GM21390 (cell line): ENCODE results near the gene GMPPA.

Source experiments
- ATAC-seq: cut with Tn5 transposase; IDR thresholded peaks from one replicate; pipeline ENCODE4 v1.9.1; 2021; ENCODE audit not compliant: unreplicated experiment

Gene GMPPA

DNA sequence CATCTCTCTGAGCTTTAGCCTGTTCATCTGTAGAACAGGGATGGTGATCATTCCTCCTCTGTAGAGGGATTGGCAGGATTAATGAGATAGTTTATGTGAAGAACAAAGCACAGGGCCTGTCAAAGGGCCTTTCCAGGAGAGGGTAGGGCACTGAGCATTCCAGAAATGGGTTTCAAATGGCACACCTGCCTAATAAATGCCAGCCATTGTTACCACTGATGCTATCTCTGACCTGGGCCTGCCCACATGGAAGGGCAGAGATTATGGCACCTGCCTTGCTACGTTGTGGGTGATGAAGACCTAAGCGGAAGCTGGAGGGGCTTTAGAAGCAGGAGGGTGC lies 31.0 kb upstream of the GMPPA start:
- ATAC-seq = no peak

DNA sequence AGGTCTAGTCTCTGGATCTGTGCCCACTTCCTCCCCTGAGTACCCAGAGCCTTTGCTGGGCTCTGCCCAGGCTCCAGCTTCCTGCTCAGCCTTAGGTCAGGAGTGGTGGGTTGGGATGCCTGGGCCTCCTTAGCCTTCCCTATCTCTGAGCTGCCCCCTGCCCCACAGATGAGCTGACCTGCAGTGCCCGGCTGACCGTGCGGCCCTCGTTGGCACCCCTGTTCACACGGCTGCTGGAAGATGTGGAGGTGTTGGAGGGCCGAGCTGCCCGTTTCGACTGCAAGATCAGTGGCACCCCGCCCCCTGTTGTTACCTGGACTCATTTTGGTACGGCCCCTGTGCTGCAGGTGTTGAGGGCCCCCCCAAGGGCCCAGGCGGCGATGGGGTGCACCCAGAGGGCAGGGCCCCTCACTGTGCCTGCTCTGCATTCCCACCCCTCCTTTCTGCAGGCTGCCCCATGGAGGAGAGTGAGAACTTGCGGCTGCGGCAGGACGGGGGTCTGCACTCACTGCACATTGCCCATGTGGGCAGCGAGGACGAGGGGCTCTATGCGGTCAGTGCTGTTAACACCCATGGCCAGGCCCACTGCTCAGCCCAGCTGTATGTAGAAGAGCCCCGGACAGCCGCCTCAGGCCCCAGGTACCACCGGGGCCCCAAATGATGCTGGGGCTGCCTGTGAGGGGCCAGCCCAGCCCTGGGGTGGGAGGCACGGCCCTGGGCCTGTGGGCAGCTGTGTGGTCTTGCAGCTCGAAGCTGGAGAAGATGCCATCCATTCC lies 30.1 kb upstream of the GMPPA start:
- ATAC-seq = no peak

DNA sequence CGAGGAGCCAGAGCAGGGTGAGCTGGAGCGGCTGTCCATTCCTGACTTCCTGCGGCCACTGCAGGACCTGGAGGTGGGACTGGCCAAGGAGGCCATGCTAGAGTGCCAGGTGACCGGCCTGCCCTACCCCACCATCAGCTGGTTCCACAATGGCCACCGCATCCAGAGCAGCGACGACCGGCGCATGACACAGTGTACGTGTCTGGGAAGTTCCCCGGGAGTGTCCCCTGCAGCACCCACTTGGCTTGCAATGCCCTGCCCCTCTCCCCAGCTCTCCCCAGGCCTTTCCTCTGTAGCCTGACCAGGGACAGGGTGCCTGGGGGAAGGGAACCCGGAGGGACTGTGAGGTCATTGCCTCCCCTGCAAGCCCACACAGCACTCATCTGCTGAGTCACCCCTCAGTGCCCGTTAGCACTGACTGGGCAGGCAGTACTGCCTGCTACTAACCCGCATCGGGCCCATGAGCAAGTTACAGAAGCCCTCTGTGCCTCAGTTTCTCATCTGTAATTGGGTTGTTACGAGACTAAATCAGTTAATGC lies 29.4 kb upstream of the GMPPA start:
- ATAC-seq = no peak

DNA sequence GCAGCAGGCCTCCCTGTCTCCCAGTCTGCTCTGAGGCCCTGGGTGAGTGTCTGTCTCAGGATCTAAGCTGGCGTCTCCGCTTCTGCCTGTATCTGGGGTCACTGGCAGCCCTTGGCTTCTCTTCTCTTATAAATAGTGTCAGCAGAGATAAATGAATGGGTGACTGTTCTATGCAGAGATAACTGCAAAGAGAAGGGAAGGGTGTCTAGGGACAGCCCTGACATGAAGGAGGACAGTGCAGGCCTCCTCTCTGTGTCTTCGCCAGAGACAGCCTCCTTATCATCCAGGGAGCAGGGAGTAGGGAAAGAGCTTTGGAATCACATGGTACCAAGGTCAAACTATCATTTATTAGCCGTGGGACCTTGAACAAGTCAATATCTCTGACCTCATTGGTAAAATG lies 28.3 kb upstream of the GMPPA start:
- no peak for ATAC-seq

DNA sequence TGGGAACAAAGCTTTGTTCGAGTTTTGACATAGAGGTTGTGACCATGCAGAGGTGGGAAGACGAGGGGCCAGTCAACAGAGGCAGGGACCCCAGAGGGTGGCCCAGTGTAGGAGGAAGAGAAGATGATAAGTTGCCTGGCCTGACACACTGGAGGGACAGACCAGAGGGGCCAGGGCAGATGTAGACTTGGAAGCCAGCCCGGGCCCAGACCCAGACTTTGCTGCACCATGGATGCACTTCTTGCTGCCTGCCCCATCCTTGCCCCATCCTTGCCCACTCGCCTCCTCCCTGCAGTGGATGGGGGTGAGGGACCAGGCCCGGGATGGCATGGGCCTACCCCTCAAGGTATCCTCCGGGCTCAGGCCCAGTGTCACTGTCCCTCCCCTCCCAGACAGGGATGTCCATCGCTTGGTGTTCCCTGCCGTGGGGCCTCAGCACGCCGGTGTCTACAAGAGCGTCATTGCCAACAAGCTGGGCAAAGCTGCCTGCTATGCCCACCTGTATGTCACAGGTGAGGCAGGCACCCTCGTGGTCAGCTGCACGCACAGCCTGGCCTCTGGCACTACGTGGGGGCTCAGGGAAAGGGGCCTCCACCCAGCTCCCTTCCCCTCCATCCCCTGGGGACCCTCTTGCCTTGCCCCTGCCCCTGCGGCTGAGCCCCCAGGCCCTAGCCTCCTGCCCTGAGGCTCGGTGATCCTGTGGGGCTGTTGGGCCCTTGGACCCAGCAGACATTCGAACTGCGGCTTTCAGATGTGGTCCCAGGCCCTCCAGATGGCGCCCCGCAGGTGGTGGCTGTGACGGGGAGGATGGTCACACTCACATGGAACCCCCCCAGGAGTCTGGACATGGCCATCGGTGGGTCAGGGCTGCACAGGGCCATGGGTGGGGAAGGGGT lies 27.0 kb upstream of the GMPPA start:
- no peak for ATAC-seq

DNA sequence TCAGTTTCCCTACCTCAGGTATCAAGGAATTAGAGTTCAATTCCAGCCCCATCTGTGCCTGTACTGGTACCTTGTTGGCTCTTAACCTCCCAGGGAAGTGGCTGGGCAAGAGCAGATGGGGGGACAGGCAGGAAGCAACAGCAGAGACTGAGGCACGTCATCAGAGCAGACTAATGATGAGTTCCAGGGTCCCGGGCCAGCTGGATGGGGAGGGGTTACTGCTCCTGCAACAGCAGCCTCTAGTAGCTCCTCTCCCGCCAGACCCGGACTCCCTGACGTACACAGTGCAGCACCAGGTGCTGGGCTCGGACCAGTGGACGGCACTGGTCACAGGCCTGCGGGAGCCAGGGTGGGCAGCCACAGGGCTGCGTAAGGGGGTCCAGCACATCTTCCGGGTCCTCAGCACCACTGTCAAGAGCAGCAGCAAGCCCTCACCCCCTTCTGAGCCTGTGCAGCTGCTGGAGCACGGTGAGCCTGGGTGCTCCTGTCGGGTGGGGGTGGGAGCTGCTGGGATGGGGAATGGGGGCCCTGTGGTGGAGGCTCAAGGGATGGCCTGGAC lies 26.0 kb upstream of the GMPPA start:
- ATAC-seq = no peak

DNA sequence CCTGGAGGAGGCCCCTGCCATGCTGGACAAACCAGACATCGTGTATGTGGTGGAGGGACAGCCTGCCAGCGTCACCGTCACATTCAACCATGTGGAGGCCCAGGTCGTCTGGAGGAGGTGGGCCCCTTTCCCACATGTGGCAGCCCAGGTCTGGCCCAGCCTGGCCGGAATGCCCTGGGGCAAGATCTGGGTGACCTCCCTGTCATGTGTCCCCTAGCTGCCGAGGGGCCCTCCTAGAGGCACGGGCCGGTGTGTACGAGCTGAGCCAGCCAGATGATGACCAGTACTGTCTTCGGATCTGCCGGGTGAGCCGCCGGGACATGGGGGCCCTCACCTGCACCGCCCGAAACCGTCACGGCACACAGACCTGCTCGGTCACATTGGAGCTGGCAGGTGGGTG lies 25.2 kb upstream of the GMPPA start:
- no peak for ATAC-seq

DNA sequence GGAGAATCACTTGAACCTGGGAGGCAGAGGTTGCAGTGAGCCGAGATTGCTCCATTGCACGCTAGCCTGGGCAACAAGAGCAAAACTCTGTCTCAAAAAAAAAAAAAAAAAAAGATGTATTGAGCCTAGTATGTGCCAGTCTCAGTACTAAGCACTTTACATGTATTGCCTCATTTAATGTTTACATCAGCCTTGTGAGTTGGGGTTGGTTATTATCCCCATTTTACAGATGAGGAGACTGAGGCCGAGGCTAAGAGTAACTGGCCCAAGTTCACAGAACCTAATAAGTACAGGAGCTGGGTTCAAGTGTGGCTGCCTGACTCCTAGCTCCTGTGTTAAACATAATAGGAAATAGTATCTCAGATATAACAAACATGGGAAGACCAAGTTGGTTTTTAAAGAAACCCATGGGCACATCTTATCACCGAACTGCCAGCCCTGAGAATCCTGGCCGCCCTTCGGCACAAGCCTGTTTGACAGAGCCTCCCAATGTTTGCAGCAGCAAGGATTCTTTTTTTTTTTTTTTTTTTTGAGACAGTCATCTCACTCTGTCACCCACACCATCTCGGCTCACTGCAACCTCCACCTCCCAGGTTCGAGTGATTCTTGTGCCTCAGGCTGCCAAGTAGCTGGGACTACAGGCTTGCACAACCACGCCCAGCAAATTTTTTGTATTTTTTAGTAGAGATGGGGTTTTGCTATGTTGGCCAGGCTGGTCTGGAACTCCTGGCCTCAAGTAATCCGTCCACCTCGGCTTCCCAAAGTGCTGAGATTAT lies 24.2 kb upstream of the GMPPA start:
- no peak for ATAC-seq

DNA sequence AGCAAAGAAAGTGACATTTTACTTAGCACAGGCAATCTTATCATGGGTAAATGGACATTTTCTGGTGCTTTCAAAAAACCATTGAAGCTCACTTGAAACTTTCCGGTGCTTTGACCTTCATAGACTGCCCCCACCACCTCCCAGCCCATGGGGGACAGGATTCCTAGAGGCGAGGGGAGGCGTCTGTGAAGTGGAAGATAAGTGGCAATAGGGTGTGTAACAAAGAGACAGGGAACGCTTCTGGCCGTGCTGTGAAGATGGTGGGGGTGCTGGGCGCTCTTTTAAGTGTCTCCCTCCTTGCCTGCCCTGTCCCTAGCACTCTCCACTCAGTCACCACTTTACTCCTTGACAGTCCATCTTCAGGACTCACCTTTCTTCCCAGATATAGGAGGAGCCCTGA lies 23.4 kb upstream of the GMPPA start:
- ATAC-seq = no peak

DNA sequence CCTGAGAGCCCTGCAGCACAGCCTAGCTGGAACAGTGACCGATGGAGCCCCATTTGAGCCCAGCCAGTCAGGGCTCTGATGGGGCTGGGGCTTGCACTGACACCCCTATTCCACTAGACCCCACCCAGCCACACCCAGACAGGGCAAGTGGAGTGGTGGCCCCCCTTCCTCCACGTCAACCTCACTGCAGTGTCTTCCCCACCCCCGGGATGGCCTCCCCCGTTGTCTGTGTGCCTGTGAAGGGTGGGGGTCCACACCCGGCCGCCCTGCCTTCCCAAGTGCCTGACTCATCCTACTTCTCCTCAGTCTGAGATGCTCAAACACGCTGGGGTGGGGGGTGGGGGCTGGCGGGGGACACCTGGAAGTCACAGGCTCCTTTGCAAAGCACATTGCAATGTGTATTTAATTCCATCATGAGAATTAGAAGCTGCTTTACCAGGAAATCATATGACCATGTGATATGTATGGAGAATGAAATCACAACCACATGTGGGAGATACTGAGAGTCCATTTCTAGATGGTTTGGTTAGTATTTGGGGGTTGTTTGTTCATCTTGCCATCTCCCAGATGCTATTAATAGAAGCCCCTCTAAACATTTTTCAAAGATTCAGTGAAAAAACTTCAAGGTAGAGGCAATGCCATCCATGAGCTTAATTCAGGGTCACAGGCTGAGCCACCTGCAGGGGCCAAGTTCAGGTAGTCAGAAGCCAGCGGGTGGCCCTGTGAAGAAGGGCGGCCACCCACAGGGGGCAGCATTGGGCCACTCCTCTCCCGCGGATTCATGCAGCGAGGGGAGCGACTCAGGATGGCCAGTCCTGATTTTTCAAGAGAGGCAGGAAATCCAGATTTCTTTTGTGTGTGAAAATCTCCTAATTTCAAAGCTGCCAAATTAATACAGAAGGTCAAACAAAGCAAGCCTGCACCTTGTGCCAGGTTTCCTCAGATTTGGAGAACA lies 22.7 kb upstream of the GMPPA start:
- ATAC-seq = no peak

DNA sequence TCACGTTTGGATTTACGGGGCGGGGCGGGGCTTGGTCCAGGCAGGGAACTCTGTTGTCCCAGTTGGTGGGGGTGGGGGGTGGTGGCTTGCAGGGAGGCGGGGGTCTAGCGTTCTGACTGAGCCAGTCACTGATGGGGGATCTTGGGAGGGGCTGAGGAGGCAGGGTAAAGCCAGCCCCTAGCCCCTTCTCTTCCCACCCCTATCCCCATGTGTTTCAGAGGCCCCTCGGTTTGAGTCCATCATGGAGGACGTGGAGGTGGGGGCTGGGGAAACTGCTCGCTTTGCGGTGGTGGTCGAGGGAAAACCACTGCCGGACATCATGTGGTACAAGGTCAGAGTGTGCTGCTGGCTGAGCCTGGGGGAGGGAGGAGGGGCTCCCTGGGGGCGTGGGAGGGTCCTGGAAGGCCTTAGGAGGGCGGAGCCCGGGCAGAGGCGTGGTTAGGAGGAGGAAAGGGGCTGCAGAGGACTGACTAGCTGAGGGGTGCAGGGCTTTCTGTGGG lies 22.0 kb upstream of the GMPPA start:
- no peak for ATAC-seq

DNA sequence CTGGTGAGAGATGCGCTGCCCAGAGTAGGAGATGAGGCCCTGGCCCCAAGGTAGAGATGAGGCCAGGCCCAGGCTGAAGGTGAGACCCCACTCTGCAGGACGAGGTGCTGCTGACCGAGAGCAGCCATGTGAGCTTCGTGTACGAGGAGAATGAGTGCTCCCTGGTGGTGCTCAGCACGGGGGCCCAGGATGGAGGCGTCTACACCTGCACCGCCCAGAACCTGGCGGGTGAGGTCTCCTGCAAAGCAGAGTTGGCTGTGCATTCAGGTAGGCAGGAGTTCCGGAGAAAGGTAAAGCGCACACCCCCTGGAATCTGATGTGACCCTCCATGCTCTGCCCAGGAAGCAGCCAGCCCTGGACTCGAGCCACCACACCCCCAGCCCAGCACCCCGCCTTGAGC lies 21.5 kb upstream of the GMPPA start:
- no peak for ATAC-seq

DNA sequence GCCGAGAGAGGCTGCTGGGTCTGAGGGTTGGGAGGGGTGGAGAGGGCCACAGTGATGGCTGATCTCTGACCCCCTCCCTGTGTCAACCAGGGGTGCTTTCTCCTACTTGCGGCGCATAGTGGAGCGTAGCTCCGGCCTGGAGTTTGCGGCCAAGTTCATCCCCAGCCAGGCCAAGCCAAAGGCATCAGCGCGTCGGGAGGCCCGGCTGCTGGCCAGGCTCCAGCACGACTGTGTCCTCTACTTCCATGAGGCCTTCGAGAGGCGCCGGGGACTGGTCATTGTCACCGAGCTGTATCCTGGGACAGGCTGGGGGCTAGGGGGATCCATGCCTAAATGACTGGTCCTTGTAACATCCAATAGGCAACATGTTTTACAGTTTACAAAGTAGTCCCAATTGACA lies 20.9 kb upstream of the GMPPA start:
- no peak for ATAC-seq

DNA sequence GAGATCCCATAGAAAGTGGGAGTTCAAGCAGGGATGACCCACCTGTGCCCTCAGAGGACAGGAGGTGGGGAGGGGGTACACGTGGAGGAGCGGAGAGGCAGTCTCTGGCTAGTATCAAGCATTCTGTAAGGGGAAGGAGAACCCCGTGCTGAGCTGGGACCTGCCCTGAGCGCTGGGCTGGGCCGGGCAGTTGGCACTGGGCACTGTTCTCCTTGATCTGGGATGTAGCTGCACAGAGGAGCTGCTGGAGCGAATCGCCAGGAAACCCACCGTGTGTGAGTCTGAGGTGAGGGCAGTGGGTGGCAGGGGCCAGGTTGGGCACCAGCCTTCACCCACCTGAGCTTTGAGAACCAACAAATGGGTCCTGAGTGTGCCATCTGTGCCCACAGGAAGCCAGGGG lies 19.8 kb upstream of the GMPPA start:
- ATAC-seq = no peak

DNA sequence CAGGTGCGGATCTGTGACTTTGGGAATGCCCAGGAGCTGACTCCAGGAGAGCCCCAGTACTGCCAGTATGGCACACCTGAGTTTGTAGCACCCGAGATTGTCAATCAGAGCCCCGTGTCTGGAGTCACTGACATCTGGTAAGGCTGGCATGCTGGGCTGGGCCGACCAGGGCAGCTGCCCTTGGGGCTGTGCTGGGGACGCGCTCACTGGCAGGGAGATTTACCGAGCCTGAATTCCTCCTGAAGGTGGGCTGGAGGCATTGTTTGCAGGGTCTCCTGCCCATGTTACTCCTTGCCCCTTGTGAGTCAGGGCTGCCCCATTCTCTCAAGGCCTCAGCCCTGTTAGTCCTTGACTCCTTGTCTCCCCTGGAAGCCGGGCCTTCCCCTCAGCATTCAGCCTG lies 18.7 kb upstream of the GMPPA start:
- ATAC-seq = no peak

DNA sequence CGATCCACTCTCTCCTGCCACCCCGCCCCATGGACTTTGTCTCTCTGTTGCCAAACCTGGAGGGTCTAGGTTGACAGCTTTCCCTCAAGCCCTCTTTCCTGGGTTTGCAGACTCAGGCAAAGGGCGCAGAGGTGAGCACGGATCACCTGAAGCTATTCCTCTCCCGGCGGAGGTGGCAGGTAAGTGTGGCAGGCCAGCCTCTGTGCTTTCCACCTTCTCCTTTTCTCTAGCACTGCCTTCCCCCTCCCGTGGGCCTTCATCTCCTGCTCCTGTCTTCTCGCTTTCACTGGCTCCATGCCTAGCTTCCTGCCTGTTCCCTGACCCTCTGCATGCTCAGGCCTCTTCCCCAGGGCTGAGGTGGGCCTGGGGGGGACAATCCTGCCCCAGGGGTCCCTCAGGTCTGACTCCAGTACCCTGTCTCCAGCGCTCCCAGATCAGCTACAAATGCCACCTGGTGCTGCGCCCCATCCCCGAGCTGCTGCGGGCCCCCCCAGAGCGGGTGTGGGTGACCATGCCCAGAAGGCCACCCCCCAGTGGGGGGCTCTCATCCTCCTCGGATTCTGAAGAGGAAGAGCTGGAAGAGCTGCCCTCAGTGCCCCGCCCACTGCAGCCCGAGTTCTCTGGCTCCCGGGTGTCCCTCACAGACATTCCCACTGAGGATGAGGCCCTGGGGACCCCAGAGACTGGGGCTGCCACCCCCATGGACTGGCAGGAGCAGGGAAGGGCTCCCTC lies 15.9 kb upstream of the GMPPA start:
- ATAC-seq = no peak

DNA sequence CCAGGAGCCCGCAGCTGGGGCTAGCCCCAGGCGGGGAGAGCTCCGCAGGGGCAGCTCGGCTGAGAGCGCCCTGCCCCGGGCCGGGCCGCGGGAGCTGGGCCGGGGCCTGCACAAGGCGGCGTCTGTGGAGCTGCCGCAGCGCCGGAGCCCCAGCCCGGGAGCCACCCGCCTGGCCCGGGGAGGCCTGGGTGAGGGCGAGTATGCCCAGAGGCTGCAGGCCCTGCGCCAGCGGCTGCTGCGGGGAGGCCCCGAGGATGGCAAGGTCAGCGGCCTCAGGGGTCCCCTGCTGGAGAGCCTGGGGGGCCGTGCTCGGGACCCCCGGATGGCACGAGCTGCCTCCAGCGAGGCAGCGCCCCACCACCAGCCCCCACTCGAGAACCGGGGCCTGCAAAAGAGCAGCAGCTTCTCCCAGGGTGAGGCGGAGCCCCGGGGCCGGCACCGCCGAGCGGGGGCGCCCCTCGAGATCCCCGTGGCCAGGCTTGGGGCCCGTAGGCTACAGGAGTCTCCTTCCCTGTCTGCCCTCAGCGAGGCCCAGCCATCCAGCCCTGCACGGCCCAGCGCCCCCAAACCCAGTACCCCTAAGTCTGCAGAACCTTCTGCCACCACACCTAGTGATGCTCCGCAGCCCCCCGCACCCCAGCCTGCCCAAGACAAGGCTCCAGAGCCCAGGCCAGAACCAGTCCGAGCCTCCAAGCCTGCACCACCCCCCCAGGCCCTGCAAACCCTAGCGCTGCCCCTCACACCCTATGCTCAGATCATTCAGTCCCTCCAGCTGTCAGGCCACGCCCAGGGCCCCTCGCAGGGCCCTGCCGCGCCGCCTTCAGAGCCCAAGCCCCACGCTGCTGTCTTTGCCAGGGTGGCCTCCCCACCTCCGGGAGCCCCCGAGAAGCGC lies 15.0 kb upstream of the GMPPA start:
- no peak for ATAC-seq
